Epithelial cell of esophagus (primary cell): Measurements from ENCODE around the gene PRELID1.
A peak's percentile ranks its signal among the peaks of the same experiment; 100 is the strongest.

ENCODE experiments used
- DNase-seq: peaks from one replicate; pipeline ENCODE4 v3.0.0; 2010; ENCODE audit warnings: low read depth
- H3K4me3 ChIP-seq: 2 replicates; pipeline ENCODE4 v1.5.1; 2011; ENCODE audit warnings: mild to moderate bottlenecking, low read length, control low read depth
- TF ChIP-seq, protein P1 (sequence below): IDR thresholded peaks from 2 replicates; pipeline ENCODE4 v1.5.1; 2011; ENCODE audit warnings: low read depth, mild to moderate bottlenecking, low read length, control low read depth, inconsistent platforms; ENCODE audit not compliant: insufficient read depth; ENCODE audit errors: missing control alignments

Gene PRELID1

DNA sequence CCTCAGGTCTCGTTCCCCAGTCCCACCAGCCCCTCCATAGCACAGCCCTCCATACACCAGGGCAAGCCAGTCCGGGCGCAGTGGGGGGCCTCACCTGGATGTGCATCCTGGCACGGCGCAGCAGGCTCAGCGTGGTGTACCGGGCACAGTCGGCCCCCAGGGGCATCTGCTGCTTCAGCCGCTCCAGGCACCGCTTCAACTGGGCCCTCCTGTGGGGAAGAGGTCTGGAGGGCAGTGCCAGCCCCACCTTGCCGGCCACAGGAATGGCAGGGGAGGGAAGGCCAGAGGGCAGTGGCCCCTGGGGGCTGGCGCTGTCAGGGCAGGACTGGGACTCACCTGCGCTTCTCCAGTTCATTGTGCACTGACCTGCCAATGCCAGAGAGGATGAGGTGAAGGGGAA lies 6.7 kb downstream of the PRELID1 start:
- no peak overlapping the region for H3K4me3 ChIP-seq
- no peak for DNase-seq
- TF ChIP-seq, protein P1, sequence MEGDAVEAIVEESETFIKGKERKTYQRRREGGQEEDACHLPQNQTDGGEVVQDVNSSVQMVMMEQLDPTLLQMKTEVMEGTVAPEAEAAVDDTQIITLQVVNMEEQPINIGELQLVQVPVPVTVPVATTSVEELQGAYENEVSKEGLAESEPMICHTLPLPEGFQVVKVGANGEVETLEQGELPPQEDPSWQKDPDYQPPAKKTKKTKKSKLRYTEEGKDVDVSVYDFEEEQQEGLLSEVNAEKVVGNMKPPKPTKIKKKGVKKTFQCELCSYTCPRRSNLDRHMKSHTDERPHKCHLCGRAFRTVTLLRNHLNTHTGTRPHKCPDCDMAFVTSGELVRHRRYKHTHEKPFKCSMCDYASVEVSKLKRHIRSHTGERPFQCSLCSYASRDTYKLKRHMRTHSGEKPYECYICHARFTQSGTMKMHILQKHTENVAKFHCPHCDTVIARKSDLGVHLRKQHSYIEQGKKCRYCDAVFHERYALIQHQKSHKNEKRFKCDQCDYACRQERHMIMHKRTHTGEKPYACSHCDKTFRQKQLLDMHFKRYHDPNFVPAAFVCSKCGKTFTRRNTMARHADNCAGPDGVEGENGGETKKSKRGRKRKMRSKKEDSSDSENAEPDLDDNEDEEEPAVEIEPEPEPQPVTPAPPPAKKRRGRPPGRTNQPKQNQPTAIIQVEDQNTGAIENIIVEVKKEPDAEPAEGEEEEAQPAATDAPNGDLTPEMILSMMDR = no peak

DNA sequence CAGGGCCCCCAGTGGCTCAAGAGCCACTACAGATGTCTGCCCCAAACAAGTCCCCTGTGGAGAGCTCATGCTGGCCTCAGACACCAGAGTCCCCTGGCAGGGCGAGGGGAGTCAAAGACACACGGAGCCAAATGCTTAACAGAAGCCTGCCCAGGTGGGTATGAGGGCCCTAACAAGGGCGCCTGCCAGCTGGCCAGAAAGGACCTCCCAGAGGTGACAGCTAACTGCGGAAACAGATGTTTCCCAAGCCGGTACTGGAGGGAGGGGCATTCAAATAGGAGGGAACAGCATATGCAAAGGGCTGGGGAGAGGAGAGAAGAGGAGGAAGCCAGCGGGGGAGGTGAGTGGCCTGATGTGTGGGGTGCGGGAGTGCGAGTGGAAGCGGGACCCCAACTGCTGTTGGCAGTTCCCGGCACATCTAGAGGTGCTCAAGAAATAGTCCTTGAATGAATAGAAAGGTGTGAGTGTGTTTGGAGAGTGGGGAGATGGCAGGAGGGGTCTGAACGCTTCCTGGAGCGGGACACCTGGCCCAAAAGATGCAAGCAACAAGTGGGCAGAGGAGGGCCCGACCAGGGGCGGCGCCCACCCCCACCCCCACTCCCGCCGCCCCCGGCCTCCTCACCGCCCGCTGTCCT lies 7.3 kb downstream of the PRELID1 start:
- peak overlapping the region; percentile 65 for H3K4me3 ChIP-seq
- TF ChIP-seq, protein P1 = no peak
- DNase-seq = peak; percentile 50

DNA sequence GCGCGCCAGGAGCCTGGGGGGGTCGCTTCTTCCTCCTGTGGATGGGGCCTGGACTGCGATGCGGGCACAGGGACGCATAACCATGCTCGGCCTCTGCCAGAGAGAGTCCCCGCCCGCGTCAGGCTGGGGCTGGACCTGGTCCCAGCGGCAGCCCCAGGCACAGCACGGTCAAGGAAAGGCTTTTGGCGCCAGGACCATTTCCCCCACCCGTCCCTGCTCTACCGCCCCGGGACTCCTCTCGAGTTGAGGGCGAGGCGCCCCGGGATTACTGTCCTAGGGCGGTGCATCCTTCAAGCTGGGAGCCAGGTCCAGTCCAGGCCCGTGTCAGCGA lies 7.8 kb downstream of the PRELID1 start:
- TF ChIP-seq, protein P1 = no peak

DNA sequence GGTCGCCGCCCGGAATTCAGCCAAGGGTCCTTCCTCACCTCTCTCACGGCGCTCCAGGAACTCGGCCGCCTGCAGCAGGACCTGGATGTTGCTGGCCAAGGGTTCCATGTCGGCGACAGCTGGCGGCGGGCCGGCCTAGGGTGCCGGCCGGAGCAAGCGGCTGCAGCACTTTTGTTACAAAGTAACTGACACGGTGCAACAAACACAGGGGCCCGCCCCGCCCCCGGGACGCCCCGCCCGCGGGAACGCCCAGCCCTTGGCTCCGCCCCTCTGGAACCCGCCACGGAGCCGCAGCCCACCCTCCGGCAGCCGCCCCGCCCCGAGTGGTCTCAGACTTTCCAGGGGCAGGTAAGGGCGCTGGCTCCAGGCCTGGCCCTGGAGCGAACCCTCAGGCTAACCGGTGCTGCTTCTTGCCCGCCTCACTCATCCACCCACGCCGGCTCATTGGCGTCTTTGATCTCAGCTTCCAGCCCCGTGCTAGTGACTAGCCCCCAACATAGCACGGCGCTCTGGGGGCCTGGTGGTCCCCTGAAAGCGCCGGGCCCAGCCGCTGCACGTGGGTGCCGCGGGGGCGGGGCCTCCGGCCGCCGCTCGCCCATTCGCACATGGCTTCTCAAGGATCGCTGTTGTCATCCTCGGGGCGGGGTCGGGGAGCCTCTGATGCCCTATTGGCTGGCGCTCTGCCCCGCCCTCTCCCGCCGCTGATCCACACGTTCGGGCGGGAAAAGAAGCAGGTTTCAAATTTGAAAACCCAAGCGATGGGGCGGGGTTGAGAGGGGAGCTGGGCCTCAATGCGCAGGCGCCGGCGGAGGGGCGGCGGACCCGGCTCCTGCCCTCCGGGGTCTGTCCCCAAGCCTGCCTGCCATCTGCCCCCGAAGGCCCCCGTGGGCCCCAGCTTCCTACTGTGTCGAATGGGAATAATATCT lies 8.4 kb downstream of the PRELID1 start, which contains the start of gene MXD3:
Gene MXD3 (minus strand): TSS at position 176 of the 926 bp plus-strand sequence. CDS start 68 bp downstream, at position 108.
- H3K4me3 ChIP-seq = peak within 1 kb of the TSS; percentile 65
- TF ChIP-seq, protein P1 = no peak
- DNase-seq = peak; percentile 96

More for the DNA sequence above, 7.8 kb downstream of the PRELID1 start:
- no peak for DNase-seq
- peak overlapping the region; percentile 65 for H3K4me3 ChIP-seq

DNA sequence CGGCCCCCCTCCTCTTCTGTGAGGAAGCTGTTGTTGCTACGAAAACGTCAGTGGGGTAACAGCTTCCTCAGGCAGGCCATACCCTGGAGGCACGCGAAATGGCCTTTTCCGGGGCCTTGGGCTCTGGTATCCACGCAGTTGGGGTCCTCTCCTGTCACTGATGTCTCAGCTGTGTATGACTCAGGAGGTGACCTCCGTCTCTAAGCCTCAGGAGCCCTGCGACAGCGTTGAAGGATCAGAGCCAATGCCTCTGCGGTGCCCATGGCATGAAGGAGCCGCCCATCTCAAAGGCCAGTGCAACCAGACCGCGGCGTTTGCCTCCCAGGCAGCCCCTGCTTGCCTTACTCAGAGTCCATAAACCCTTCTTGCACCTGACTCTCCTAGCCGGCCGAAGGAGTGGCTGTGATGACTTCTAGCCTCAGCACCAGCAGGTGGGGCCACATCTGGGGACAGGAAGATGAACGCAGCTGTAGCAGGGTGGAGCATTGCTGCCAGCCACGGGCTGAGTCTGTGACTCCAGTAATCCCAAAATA lies 9.1 kb downstream of the PRELID1 start:
- H3K4me3 ChIP-seq = peak overlapping the region; percentile 4
- TF ChIP-seq, protein P1 = peak; percentile 14
- peak; percentile 37 for DNase-seq

DNA sequence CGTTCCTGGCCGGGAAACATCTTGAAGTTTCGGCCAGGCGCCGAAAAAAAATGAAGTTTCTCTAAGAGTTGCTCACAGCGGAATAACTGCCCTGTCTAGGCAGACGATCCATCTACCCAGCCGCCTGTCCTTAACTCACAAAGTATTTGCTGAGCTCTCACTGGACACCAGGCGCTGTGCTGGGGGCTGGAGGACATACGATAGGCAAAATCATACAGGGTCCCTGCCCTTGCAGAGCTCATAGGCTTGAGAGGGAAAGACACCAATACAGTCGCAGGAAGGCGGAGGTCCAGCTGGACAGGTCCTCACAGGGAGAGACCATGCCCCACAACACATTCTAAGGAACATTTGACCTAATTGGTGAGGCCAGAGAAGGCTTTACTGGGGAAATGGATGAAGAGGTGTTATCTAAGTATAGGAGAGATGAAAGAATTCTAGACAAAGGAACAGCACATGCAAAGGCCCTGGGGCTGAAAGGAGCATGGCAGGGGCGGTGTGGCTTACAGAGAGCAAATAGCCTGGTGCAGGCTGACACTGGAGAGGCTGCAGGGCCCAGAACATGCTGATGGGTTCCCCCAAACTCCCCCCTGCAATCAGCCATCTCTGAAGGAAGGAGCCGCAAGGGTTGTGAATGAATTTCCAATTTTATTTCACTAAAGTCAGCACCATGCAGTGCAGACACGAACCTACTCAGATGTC lies 10.1 kb downstream of the PRELID1 start:
- TF ChIP-seq, protein P1 = no peak
- no peak for DNase-seq
- no peak overlapping the region for H3K4me3 ChIP-seq
